Measurements from ENCODE around the gene HGD.

GRCh38 chr3:120705884-120706582 is 24.0 kb upstream of the HGD start:
- TF ChIP-seq CTCF (IDR thresholded peaks at IDR 0.05) (no peak), EP300 (IDR thresholded peaks at IDR 0.05) (no peak)
